Measurements from ENCODE around the gene GAS2L3. TPM values are rescaled to one million over a fixed set of nuclear protein-coding genes. Genes with fewer than 3 reads are reported as not detected.
"Not testable (repeated sequence)": the region's sequence is repeated elsewhere in the genome, so short reads cannot be mapped to it uniquely, and the experiment has no call there.

Gene GAS2L3
- total RNA-seq, 1 experiment from 2014 or later = 55.7 TPM

GRCh38 chr12:100593490-100593889, 20.0 kb downstream of the GAS2L3 start:
- Histone ChIP-seq H3K4me3 (no peak overlapping the region), H3K27me3 (replicated peaks) (no peaks in the 10 kb centered on the region), H3K4me1 (replicated peaks) (peaks cover 5% of the 10 kb centered on the region; the same call in 1 of the 2 replicates), H3K9me3 (replicated peaks) (no peaks in the 10 kb centered on the region), H3K27ac (peak overlapping the region; percentile 43), H3K36me3 (0 out of 2 replicates have a peak, but pooled peaks cover 3% of the 10 kb centered on the region)
- peak in 1 of 2 experiments; percentile 11 for DNase-seq (ENCODE audit: low read depth in 1 of 2, low spot score in 2 of 2)

- Histone ChIP-seq H3K4me1 (replicated peaks) (no peaks in the 10 kb centered on the region), H3K9me3 (replicated peaks) (no peaks in the 10 kb centered on the region), H3K27ac (no peak overlapping the region), H3K4me3 (no peak overlapping the region), H3K36me3 (peaks cover 10% of the 10 kb centered on the region), H3K27me3 (replicated peaks) (no peaks in the 10 kb centered on the region)
- no peak for DNase-seq (ENCODE audit: low read depth in 1 of 2, low spot score in 2 of 2)
These were observed 28.1 kb downstream of the GAS2L3 start for GRCh38 chr12:100601626-100602025.

- H3K36me3 ChIP-seq = peaks cover 10% of the 10 kb centered on the region
- not testable (repeated sequence) for DNase-seq (ENCODE audit: low read depth in 1 of 2, low spot score in 2 of 2); H3K4me3 ChIP-seq; H3K27me3 ChIP-seq (replicated peaks); H3K9me3 ChIP-seq (replicated peaks); H3K4me1 ChIP-seq (replicated peaks); H3K27ac ChIP-seq
These were observed 29.5 kb downstream of the GAS2L3 start for GRCh38 chr12:100602997-100603396.

GRCh38 chr12:100608776-100609175, 35.3 kb downstream of the GAS2L3 start:
- no peaks in the 10 kb centered on the region for H3K27me3 ChIP-seq (replicated peaks)
- no peak overlapping the region for H3K4me3 ChIP-seq
- H3K36me3 ChIP-seq = peaks cover 15% of the 10 kb centered on the region
- H3K4me1 ChIP-seq (replicated peaks) = no peaks in the 10 kb centered on the region
- H3K9me3 ChIP-seq (replicated peaks) = no peaks in the 10 kb centered on the region
- no peak for DNase-seq (ENCODE audit: low read depth in 1 of 2, low spot score in 2 of 2)
- no peak overlapping the region for H3K27ac ChIP-seq

GRCh38 chr12:100610666-100611430, 37.4 kb downstream of the GAS2L3 start:
- H3K4me1 ChIP-seq (replicated peaks) = no peaks in the 10 kb centered on the region
- H3K27ac ChIP-seq = no peak overlapping the region
- H3K9me3 ChIP-seq (replicated peaks) = no peaks in the 10 kb centered on the region
- peaks cover 23% of the 10 kb centered on the region for H3K36me3 ChIP-seq
- no peaks in the 10 kb centered on the region for H3K27me3 ChIP-seq (replicated peaks)
- no peak for DNase-seq (ENCODE audit: low read depth in 1 of 2, low spot score in 2 of 2)
- H3K4me3 ChIP-seq = no peak overlapping the region

- Histone ChIP-seq H3K9me3 (replicated peaks) (no peaks in the 10 kb centered on the region), H3K4me3 (no peak overlapping the region), H3K36me3 (peaks cover 23% of the 10 kb centered on the region), H3K4me1 (replicated peaks) (no peaks in the 10 kb centered on the region), H3K27me3 (replicated peaks) (no peaks in the 10 kb centered on the region), H3K27ac (no peak overlapping the region)
- no peak for DNase-seq (ENCODE audit: low read depth in 1 of 2, low spot score in 2 of 2)
These were observed 39.1 kb downstream of the GAS2L3 start for GRCh38 chr12:100612606-100613005.

GRCh38 chr12:100624571-100624970, 51.1 kb downstream of the GAS2L3 start:
- no peak overlapping the region for H3K4me3 ChIP-seq
- no peak for DNase-seq (ENCODE audit: low read depth in 1 of 2, low spot score in 2 of 2)
- H3K9me3 ChIP-seq (replicated peaks) = no peaks in the 10 kb centered on the region
- H3K4me1 ChIP-seq (replicated peaks) = no peaks in the 10 kb centered on the region
- no peak overlapping the region for H3K27ac ChIP-seq
- H3K27me3 ChIP-seq (replicated peaks) = no peaks in the 10 kb centered on the region
- peaks cover 15% of the 10 kb centered on the region for H3K36me3 ChIP-seq

- Histone ChIP-seq H3K27ac (no peak overlapping the region), H3K27me3 (replicated peaks) (no peaks in the 10 kb centered on the region), H3K4me1 (replicated peaks) (no peaks in the 10 kb centered on the region), H3K4me3 (no peak overlapping the region), H3K9me3 (replicated peaks) (no peaks in the 10 kb centered on the region), H3K36me3 (peaks cover 4% of the 10 kb centered on the region; the same call in 1 of the 2 replicates)
- no peak for DNase-seq (ENCODE audit: low read depth in 1 of 2, low spot score in 2 of 2)
These were observed 59.0 kb downstream of the GAS2L3 start for GRCh38 chr12:100632445-100632892.

GRCh38 chr12:100633082-100633785, 59.8 kb downstream of the GAS2L3 start:
- not testable (repeated sequence) for H3K4me3 ChIP-seq; H3K36me3 ChIP-seq; H3K27me3 ChIP-seq (replicated peaks); H3K4me1 ChIP-seq (replicated peaks); H3K27ac ChIP-seq; H3K9me3 ChIP-seq (replicated peaks); DNase-seq (ENCODE audit: low read depth in 1 of 2, low spot score in 2 of 2)

GRCh38 chr12:100643246-100643645, 69.8 kb downstream of the GAS2L3 start:
- Histone ChIP-seq H3K27me3 (replicated peaks) (no peaks in the 10 kb centered on the region), H3K4me3 (no peak overlapping the region), H3K4me1 (replicated peaks) (no peaks in the 10 kb centered on the region), H3K9me3 (replicated peaks) (no peaks in the 10 kb centered on the region), H3K36me3 (no peaks in the 10 kb centered on the region), H3K27ac (no peak overlapping the region)
- no peak for DNase-seq (ENCODE audit: low read depth in 1 of 2, low spot score in 2 of 2)

GRCh38 chr12:100646896-100647295, 73.4 kb downstream of the GAS2L3 start:
- Histone ChIP-seq H3K4me1 (replicated peaks) (no peaks in the 10 kb centered on the region), H3K9me3 (replicated peaks) (no peaks in the 10 kb centered on the region), H3K27ac (no peak overlapping the region), H3K36me3 (no peaks in the 10 kb centered on the region), H3K4me3 (no peak overlapping the region), H3K27me3 (replicated peaks) (no peaks in the 10 kb centered on the region)
- DNase-seq (ENCODE audit: low read depth in 1 of 2, low spot score in 2 of 2) = no peak

GRCh38 chr12:100651108-100651507, 77.6 kb downstream of the GAS2L3 start:
- Histone ChIP-seq H3K4me1 (replicated peaks) (no peaks in the 10 kb centered on the region), H3K27me3 (replicated peaks) (no peaks in the 10 kb centered on the region), H3K4me3 (no peak overlapping the region), H3K9me3 (replicated peaks) (no peaks in the 10 kb centered on the region), H3K27ac (no peak overlapping the region), H3K36me3 (no peaks in the 10 kb centered on the region)
- no peak for DNase-seq (ENCODE audit: low read depth in 1 of 2, low spot score in 2 of 2)

- no peaks in the 10 kb centered on the region for H3K27me3 ChIP-seq (replicated peaks)
- H3K4me1 ChIP-seq (replicated peaks) = no peaks in the 10 kb centered on the region
- H3K27ac ChIP-seq = no peak overlapping the region
- H3K9me3 ChIP-seq (replicated peaks) = no peaks in the 10 kb centered on the region
- DNase-seq (ENCODE audit: low read depth in 1 of 2, low spot score in 2 of 2) = no peak
- no peaks in the 10 kb centered on the region for H3K36me3 ChIP-seq
- no peak overlapping the region for H3K4me3 ChIP-seq
These were observed 78.2 kb downstream of the GAS2L3 start for GRCh38 chr12:100651694-100652093.

GRCh38 chr12:100652488-100652887, 79.0 kb downstream of the GAS2L3 start:
- no peaks in the 10 kb centered on the region for H3K27me3 ChIP-seq (replicated peaks)
- H3K4me1 ChIP-seq (replicated peaks) = no peaks in the 10 kb centered on the region
- H3K9me3 ChIP-seq (replicated peaks) = no peaks in the 10 kb centered on the region
- no peak for DNase-seq (ENCODE audit: low read depth in 1 of 2, low spot score in 2 of 2)
- no peak overlapping the region for H3K4me3 ChIP-seq
- no peak overlapping the region for H3K27ac ChIP-seq
- H3K36me3 ChIP-seq = no peaks in the 10 kb centered on the region

All from SJSA1 (cell line).